Skeletal muscle satellite cell (primary cell): ENCODE results near the gene NRG2.

Experiments used
- H3K27me3 ChIP-seq: 2 replicates; pipeline ENCODE4 v1.7.0; 2013; ENCODE audit warnings: low read length; ENCODE audit not compliant: control insufficient read depth, insufficient read depth
- H3K36me3 ChIP-seq: 2 replicates; pipeline ENCODE4 v1.7.0; 2013; ENCODE audit warnings: mild to moderate bottlenecking, control low read depth, low read length; ENCODE audit not compliant: insufficient read depth
- H3K4me1 ChIP-seq: 2 replicates; pipeline ENCODE4 v1.7.0; 2013; ENCODE audit warnings: low read length; ENCODE audit not compliant: control insufficient read depth, insufficient read depth
- H3K4me2 ChIP-seq: 2 replicates; pipeline ENCODE4 v1.7.0; 2013; ENCODE audit warnings: mild to moderate bottlenecking, low read length
- H3K4me3 ChIP-seq: 2 replicates; pipeline ENCODE4 v1.7.0; 2013; ENCODE audit warnings: low read length
- H3K9ac ChIP-seq: 2 replicates; pipeline ENCODE4 v1.7.0; 2013; ENCODE audit warnings: mild to moderate bottlenecking, low read depth, low read length, moderate library complexity
- H3K9me3 ChIP-seq: replicated peaks from 2 replicates; pipeline ENCODE4 v1.7.0; 2013; ENCODE audit warnings: mild to moderate bottlenecking, control low read depth, low read length

Gene NRG2

DNA sequence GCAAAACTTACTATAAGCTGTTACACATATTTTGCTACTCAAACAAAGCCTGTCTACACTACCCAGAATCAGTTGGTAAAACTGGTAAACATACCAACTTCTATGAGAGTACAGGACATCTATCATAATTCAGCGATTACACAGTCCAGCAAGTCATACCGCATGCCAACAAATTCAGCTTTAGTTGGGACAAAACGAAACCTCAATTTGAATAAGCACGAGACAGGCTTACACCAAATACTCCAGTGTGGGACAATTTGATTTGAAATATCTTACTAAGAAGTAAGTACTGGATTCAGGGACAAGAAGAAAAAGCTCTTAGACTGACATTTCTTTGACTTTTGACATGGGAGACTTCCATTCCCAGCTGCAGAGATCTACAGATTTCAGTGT is 2.0 kb downstream of the NRG2 start:
- peak overlapping the region; percentile 59 for H3K4me3 ChIP-seq
- H3K9ac ChIP-seq = no peak overlapping the region
- H3K27me3 ChIP-seq = peaks cover 18% of the 10 kb centered on the region

DNA sequence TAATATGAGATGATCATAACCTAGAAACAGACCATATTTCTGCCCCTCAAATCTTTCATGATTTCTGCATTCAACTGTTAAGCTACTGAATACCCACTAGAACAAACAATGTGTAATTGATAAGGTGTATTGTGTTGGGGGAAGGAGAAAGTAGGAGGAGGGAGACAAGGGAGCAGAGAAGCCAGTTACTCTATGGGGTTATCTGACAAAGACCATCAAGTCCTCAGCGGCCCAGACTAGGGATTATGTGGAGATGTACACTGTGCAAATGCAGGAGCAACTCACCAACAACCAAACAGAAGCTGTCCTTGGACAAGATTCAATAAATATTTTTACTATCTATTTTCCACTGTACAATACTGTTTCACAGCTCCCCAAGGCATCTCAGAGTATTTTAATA is 2.7 kb downstream of the NRG2 start:
- Histone ChIP-seq H3K9ac (no peak overlapping the region), H3K36me3 (no peaks in the 10 kb centered on the region), H3K4me2 (no peak overlapping the region), H3K9me3 (no peaks in the 10 kb centered on the region), H3K27me3 (peaks cover 13% of the 10 kb centered on the region), H3K4me1 (peaks cover 18% of the 10 kb centered on the region), H3K4me3 (no peak overlapping the region)

More for the DNA sequence above, 2.0 kb downstream of the NRG2 start:
- H3K9me3 ChIP-seq = no peaks in the 10 kb centered on the region
- H3K4me1 ChIP-seq = peaks cover 18% of the 10 kb centered on the region
- peak overlapping the region; percentile 84 for H3K4me2 ChIP-seq
- no peaks in the 10 kb centered on the region for H3K36me3 ChIP-seq

DNA sequence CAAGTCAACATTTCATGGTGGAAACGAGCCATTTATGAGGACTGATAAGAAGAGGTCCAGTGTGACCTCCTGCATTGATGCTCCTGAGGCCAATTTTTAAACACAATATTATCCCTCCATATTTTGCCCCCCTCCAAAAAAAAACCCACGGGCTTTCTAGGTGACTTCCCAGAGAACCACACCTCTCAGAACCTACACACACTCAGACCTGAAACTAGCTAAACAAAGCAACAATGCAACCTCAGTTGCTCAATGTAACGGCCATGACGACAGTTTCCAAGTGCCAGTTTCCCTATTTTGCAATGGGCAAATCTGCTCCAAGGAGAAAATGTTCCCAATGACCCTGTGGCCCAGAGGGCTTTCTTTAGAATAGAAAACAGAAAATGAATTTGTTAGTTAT is 3.5 kb downstream of the NRG2 start:
- Histone ChIP-seq H3K4me3 (no peak overlapping the region), H3K4me1 (peaks cover 18% of the 10 kb centered on the region), H3K36me3 (no peaks in the 10 kb centered on the region), H3K9me3 (no peaks in the 10 kb centered on the region), H3K9ac (no peak overlapping the region), H3K27me3 (peaks cover 5% of the 10 kb centered on the region), H3K4me2 (no peak overlapping the region)

DNA sequence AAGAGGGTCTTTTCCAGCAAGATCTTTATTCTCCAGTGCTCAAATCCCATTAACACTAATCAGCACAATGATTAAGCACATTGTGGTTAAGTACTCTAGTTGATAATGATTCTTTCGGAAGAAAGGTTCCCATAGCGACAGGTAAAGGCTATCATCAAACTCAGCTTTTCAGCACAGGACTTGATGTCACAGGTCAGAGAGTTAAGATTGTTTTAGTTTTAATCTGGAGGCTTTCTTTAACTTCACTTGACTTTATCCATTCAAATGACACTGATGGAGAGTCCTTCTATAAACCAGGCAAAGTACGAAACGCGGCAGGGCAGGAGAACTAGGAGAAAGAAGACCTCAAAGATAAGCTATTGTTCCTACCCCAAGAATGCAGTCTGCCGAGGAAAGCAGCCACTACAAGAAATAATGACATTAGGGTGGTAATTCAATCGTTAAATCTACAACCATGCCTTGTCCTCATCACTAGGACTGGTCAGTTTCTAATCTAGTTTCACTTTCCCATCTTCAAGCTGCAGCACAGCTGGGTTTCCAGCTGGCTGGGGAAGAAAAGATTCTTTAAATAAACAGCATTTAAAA is 4.6 kb downstream of the NRG2 start:
- peak overlapping the region; percentile 59 for H3K9ac ChIP-seq
- peak overlapping the region; percentile 92 for H3K4me2 ChIP-seq
- peak overlapping the region; percentile 75 for H3K4me3 ChIP-seq
- no peaks in the 10 kb centered on the region for H3K9me3 ChIP-seq
- peaks cover 16% of the 10 kb centered on the region for H3K4me1 ChIP-seq
- no peaks in the 10 kb centered on the region for H3K36me3 ChIP-seq
- H3K27me3 ChIP-seq = peaks cover 3% of the 10 kb centered on the region

DNA sequence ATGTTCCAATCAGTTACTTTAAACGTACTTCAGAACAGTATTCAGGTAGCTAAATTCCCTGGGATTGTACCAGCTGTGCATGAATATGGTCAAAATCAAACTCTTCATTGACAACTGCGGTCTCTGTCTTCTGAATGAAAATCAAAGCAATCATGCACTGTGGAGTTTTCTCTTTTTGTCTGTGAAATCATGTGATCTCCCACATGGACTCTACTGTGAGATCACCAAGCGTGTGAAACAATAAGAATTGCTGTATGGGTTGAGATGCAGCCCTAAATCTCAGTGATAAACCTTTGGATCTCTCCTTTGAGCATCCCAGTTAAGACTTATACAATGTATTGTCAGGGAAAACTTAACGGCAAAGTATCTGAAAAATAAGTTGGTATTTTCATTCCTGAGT is 6.1 kb downstream of the NRG2 start:
- Histone ChIP-seq H3K4me3 (no peak overlapping the region), H3K27me3 (peaks cover 8% of the 10 kb centered on the region), H3K9ac (no peak overlapping the region), H3K9me3 (no peaks in the 10 kb centered on the region), H3K4me1 (peaks cover 13% of the 10 kb centered on the region), H3K4me2 (no peak overlapping the region), H3K36me3 (no peaks in the 10 kb centered on the region)

DNA sequence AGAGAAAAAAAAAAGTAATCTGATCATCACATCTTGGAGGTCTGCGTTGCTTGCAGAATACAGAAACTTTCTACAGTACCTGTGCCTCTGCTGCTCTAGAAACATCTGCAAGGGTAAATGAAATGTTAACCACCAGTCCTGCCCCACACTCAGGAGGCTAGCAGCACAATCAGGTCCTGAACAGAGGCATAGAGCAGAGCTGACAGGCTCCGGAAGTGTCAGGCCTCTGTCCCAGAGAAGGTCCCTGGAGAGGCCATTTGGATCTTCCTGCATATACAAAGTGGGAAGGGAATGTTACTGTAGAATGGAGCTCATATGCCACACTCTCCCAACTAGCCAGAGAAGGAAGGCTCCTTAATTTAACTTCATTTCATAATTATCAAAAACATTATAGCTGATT is 7.2 kb downstream of the NRG2 start:
- Histone ChIP-seq H3K9me3 (no peaks in the 10 kb centered on the region), H3K9ac (no peak overlapping the region), H3K4me1 (peaks cover 2% of the 10 kb centered on the region), H3K4me3 (no peak overlapping the region), H3K4me2 (no peak overlapping the region), H3K36me3 (no peaks in the 10 kb centered on the region), H3K27me3 (peaks cover 13% of the 10 kb centered on the region)

DNA sequence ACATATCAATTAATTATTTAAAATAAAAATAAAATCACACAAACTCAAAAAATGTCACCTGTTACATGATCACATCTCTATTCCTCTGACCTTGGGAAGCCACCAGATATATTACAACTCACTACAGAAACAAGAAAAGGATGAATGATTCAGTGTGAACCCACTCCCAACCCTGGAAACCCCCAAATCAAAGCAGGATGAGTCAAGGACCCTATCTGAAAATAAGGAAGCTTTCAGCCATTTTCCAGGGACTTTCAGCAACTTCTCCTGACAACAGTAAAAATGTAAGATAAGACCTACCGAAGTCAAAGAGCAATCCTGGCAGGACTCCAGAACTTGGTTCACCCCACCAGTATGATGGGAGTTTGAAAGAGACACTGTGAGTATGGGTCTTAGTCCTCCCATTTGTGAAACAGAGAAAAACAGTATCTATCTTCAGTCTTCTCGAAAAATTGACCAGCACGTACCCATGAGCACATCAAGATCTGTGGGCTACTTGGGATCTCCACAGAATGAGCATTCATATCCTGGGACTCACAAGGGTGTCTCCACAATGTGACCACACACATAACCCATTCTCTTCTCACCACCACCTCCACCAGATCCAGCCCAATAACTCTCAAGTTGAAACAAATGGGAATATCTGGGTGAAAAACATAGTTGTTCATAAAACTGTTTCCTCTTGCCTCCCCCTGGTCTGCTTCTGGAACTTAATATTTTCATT is 9.9 kb downstream of the NRG2 start:
- Histone ChIP-seq H3K4me2 (no peak overlapping the region), H3K9me3 (no peaks in the 10 kb centered on the region), H3K4me1 (no peaks in the 10 kb centered on the region), H3K36me3 (no peaks in the 10 kb centered on the region), H3K27me3 (peaks cover 27% of the 10 kb centered on the region), H3K4me3 (no peak overlapping the region), H3K9ac (no peak overlapping the region)

DNA sequence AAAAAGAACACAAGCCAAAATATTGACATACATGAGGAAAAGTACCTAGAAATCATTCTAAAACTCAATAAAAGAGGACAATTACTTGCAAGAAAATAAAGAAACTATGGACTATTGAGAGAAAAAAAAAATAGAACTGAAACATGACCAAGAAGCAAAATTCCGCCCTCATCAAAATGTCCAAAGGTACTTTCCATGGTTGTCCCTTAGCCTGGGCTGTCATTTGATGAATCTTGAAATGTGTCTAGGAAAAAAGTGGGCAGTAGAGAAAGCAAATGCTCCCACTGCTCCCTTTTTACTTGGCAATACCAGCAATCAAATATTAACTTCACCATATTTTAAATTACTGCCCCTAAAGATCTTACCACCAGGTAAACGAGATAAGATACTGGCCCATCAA is 10.8 kb downstream of the NRG2 start:
- Histone ChIP-seq H3K9ac (no peak overlapping the region), H3K36me3 (no peaks in the 10 kb centered on the region), H3K4me1 (no peaks in the 10 kb centered on the region), H3K4me2 (no peak overlapping the region), H3K4me3 (no peak overlapping the region), H3K27me3 (peaks cover 31% of the 10 kb centered on the region), H3K9me3 (no peaks in the 10 kb centered on the region)

DNA sequence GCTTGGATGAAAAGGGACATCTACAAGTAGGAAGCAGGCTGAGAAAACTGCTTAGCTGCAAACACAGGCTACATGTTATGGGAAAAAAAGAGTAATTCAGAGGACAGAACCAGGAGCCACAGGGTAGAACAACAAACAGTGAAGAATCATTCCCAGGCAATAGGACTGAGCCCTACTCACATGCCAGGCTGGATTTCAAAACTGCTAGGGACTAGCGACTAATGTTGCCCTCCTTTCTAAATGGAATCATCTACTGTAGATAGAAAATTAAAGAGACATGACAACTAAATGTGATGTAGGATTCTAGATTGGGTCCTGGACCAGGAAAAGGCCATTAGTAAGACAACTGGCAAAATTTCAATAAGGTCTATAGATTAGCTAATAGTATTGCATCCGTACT is 15.3 kb downstream of the NRG2 start:
- Histone ChIP-seq H3K4me3 (no peak overlapping the region), H3K9me3 (no peaks in the 10 kb centered on the region), H3K27me3 (peaks cover 60% of the 10 kb centered on the region), H3K4me1 (no peaks in the 10 kb centered on the region), H3K36me3 (no peaks in the 10 kb centered on the region), H3K9ac (no peak overlapping the region), H3K4me2 (no peak overlapping the region)

DNA sequence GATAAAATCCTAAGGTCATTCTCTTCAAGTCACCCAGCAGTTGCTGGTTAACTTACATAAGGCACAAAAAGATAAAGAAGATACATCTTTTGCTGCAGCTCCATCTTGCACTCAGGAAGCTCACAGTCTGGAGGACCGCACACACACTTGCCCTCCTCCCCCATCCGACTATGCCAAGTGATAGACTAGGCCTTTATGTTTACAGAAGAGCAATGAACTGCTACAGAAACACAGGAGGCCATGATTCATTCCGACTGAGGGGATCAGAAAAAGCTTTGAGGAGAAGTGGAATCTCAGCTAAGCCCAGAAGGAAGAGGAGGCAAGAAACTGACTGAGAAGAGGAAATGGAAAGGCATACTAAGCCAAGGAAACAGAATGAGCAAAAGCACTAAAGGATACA is 17.4 kb downstream of the NRG2 start:
- H3K9me3 ChIP-seq = no peaks in the 10 kb centered on the region
- no peak overlapping the region for H3K4me3 ChIP-seq
- H3K4me1 ChIP-seq = no peaks in the 10 kb centered on the region
- H3K9ac ChIP-seq = no peak overlapping the region
- no peaks in the 10 kb centered on the region for H3K36me3 ChIP-seq
- H3K27me3 ChIP-seq = peaks cover 68% of the 10 kb centered on the region
- H3K4me2 ChIP-seq = no peak overlapping the region

DNA sequence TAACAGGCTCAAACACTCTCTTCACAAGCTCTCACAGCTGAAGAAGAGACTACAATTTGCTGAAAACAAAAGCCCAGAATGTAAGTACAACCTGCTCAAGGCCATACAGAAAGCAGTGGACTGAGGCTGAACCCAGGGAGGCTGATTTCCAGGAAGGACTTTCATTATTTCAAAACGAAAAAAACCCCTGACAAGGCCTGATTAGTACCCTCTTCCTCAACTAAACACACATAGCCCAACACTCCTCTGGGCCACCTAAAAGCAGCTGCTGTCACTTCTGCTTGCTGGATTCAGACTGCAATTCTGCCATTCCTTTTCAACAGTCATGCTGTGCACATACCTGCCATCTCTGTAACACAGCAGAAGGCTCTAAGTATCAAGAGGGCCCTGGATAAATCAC is 18.2 kb downstream of the NRG2 start:
- no peaks in the 10 kb centered on the region for H3K9me3 ChIP-seq
- no peak overlapping the region for H3K9ac ChIP-seq
- no peak overlapping the region for H3K4me2 ChIP-seq
- no peak overlapping the region for H3K4me3 ChIP-seq
- H3K27me3 ChIP-seq = peaks cover 76% of the 10 kb centered on the region
- no peaks in the 10 kb centered on the region for H3K4me1 ChIP-seq
- no peaks in the 10 kb centered on the region for H3K36me3 ChIP-seq

DNA sequence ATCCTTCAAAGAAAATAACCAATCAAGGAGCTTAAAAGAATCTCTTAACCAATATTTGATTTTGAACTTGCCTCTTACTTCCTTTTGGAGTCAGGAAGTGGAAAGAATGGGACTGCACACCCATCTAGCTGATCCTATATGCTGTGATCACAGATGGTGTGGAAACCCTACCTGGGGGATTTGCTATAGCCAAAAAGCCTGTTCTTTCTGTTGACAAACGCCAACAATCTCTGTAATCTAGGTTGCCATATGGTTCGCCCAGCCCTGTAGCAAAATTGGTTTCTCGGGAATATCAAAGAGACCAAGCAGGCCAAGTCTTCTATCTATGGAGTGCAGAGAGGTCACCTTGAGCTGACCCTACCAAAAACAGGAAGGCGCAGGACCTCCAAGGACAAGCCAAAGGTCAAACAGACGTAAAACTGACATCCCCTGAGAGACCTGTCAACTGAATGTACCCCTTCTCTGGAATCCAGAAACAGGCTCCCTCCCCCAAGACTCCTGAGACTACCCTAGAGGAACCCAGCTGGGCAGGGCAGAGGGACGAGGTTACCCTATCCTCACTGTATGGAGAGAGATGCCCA is 19.4 kb downstream of the NRG2 start:
- no peaks in the 10 kb centered on the region for H3K36me3 ChIP-seq
- H3K4me3 ChIP-seq = no peak overlapping the region
- H3K9me3 ChIP-seq = no peaks in the 10 kb centered on the region
- no peak overlapping the region for H3K4me2 ChIP-seq
- H3K4me1 ChIP-seq = no peaks in the 10 kb centered on the region
- peaks cover 76% of the 10 kb centered on the region for H3K27me3 ChIP-seq
- no peak overlapping the region for H3K9ac ChIP-seq
